ENCODE data around the gene CDH2.

CDH2 gene

DNA sequence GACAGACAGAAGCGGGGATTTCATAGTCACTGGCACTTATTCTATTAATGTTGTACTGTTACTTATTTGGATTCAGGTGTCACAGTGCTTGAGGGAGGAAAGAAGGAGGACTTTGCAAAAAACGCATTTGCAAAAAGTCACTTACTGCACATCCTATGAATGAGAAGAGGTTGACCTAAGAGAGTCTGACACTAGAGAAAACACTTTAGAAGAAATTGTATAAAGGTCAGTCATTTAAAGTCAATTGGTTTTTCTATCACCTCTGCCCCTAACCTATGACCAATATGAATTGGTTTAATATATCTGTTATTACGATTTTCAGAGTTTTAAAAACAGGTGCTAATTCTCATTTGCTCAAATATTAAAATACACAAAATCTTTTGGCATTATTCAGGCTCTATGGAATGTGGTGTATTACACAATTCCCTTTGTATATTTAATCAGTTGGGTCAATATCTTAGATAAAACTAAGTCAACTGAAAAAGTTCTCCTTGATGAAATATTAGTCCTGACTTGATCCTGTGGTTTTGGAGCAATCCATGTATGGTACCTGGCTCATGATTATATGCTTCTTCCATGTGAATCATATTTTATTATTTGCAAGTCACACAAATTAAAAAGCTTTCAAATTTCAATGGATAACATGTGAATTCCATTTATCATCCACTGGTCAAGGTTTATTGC lies 157.4 kb downstream of the CDH2 start:
- in situ Hi-C loops (cut with MboI; ENCODE audit: low pct_unique_long_range_greater_than_20kb, low sequenced_read_pairs), result no loop called here
- DNase-seq, result no peak

DNA sequence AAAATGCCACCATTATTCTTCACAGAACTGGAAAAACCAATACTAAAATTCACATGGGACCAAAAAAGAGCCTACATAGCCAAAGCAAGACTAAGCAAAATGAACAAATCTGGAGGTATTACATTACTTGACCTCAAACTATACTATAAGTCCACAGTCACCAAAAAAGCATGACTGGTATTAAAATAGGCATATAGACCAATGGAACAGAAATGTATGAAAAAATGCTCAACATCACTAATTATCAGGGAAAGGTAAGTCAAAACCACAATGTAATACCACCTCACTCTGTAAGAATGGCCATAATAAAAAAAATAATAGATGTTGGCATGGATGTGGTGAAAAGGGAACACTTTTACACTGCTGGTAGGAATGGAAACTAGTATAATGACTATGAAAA lies 158.6 kb downstream of the CDH2 start:
- in situ Hi-C loops (cut with MboI; ENCODE audit: low pct_unique_long_range_greater_than_20kb, low sequenced_read_pairs), result no loop called here
- no peak for DNase-seq

DNA sequence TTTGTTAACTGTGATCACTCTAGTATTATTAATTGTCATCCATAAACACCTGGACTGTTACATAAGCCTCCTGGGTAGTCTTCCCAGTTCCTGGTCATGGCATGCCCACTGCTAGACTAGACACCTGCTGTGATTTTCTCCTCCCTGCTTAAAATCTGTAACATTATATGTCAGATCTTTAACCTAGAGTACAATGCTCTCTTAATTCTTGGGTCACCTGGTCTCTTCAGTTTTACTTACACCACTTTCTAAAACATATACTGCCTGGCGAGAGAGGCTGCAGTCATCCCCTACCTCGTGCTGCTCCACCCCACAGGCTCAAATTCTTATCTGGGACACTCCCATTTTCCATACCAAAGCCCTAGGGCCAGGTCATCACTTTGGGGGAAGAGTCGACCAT lies 161.3 kb downstream of the CDH2 start:
- in situ Hi-C loops (cut with MboI; ENCODE audit: low pct_unique_long_range_greater_than_20kb, low sequenced_read_pairs), result no loop called here
- no peak for DNase-seq

DNA sequence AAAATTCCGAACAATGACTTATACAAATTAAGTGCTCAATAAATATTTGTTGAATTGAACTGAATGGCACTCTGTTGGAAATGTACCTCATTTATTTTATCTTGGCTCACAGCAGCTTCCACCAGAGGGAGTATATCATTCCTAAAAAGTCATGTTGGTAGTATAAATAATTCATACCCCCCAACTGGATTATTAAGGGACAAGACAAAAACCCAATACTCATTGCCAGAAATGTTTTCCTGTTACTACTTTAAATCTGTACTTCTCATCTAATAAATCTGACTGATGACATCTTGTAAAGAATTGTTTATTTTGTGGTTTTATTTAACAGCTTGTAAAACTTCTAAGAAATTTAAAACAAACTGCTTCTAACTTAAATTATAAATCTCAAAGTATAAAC lies 163.9 kb downstream of the CDH2 start:
- DNase-seq, result no peak
- in situ Hi-C loops (cut with MboI; ENCODE audit: low pct_unique_long_range_greater_than_20kb, low sequenced_read_pairs), result no loop called here

DNA sequence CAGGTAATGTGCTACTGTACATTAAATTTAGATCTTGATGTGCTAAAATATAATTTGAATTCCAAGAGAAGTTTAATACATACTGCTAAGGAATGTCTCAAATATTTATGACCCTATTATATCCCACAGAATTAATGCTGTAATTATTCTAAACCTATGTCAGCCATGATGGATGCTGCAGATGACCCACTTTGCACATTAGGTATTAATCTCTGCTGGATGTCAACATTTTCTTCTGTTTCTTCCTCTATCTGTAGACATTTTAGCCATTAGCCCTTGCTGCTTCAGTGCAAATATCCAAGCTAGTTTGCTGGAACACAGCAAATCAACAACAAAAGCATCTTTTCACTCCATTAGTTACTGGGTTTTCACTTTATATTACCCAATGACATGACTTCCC lies 164.6 kb downstream of the CDH2 start:
- DNase-seq, result no peak
- in situ Hi-C loops (cut with MboI; ENCODE audit: low pct_unique_long_range_greater_than_20kb, low sequenced_read_pairs), result no loop called here

DNA sequence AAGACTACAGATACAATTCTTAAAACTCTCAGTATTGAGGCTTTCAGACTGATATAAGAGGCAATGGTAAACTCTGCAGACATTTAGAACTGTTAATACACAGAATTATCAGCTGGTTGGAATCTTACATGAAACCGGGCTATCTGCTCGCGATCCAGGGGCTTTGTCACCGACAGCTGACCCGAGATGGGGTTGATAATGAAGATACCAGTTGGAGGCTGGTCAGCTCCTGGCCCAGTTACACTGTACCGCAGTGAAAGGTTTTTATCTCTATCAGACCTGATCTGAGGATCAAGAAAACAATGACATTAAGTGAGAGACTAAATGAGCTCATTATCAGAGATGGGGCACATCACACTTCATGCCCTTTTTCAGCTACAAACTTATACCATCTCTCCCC lies 167.3 kb downstream of the CDH2 start:
- in situ Hi-C loops (cut with MboI; ENCODE audit: low pct_unique_long_range_greater_than_20kb, low sequenced_read_pairs), result no loop called here
- no peak for DNase-seq

DNA sequence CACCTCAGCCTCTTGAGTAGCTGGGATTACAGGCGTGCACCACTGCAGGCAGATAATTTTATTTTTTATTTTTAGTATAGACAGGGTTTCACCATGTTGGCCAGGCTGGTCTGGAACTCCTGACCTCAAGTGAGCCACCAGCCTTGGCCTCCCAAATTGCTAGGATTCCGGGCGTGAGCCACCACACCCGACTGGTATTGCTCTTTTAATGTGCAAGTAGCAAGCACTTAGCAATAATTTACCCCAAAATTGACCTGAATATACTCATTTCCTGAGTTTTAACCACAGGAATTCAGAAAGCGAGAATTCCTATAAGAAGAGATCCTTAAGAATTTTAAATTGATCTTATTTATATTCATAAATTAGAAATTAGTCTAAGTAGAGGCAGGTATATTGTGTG lies 169.1 kb downstream of the CDH2 start:
- DNase-seq, result no peak
- in situ Hi-C loops (cut with MboI; ENCODE audit: low pct_unique_long_range_greater_than_20kb, low sequenced_read_pairs), result no loop called here

DNA sequence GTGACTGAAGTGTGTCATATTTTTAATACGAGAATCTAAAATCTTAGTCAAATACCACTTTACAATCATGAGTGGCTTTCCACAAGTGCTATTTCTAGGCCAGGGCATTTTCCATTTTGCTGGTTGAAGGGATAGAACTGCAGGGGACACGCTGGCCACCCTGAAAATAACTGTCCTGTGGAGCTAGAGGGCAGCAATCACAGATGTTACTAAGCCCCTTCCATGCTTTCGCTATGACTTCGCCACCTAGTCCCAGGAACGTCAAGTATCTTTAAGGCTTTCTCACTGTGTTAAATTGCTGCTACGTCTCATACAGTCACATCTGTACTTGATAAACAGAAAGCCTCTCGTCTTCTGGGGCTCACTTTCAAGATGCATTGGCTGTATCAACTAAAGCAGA lies 171.8 kb downstream of the CDH2 start:
- in situ Hi-C loops (cut with MboI; ENCODE audit: low pct_unique_long_range_greater_than_20kb, low sequenced_read_pairs), result no loop called here
- no peak for DNase-seq

DNA sequence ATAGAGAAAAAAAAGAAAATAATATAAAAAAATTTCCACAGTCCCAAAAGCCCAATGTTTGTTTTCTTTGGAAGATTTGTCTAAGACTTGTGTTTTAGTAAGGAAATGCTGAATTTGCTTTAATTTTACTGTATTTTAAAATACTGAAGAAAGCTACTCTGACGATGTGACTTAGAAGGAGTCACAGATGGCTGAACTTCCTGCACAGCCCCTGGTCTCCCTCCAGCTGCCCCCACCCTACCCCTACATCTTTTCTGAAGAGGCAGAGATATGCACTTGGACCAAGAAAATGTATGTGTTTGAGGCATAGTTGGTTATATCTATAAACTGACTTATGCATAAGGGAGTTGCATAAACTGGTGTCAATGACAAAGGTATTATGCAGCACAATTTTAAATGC lies 172.3 kb downstream of the CDH2 start:
- DNase-seq, result no peak
- in situ Hi-C loops (cut with MboI; ENCODE audit: low pct_unique_long_range_greater_than_20kb, low sequenced_read_pairs), result no loop called here

DNA sequence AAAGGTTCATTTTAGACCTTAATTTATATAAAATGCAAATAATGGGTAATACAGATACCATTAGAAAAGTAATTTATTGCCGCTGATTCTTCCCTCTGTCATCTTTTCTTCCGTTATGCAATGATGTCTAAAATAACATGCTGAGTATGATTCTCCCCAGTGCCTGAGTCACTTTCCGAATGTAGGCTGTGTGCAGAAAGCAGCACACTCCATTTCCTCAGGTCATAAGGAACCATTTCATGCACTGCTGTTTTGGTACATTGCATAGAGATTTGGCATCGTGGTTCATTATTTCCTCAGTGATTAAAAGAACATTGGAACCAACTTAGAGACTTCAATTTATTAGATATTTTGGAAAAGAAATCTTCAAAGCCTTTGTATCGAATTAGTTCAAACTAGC lies 173.5 kb downstream of the CDH2 start:
- DNase-seq, result no peak
- in situ Hi-C loops (cut with MboI; ENCODE audit: low pct_unique_long_range_greater_than_20kb, low sequenced_read_pairs), result no loop called here

DNA sequence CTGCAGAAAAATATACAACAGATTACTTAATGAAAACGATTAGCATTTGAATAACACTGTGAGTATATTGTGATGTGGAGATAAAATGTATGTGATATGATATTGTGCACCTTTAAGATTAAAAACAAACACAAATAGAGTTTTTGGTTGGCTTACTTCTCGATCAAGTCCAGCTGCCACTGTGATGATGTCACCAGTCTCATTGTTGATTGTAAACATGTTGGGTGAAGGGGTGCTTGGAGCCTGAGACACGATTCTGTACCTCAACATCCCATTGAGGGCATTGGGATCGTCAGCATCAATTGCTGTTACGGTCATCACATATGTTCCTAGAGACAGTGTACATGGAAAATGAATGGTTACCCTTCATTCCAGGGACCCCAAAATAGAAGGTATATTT lies 174.1 kb downstream of the CDH2 start:
- no peak for DNase-seq
- in situ Hi-C loops (cut with MboI; ENCODE audit: low pct_unique_long_range_greater_than_20kb, low sequenced_read_pairs), result no loop called here

DNA sequence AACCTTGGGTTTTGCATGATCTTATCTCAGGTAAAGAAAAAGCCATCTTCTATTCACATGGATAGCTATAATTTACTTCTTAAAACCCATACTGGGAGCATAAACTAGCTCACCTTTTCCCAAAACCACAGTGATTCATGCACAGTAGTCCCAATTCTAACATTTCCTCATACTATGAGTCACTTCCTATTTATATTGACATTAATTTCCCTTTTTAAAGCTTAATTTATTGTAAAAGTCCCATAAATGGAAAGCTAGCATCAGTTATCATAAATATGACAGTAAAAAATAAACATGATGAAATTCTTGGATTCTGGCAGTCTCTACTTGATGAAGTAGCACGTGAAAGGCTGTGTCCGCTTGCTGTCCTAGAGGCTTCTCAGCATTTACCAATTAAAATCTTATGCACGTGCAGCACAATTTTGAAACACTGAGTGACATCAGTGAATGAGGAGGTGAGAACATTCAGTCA lies 180.1 kb downstream of the CDH2 start:
- DNase-seq, result no peak
- in situ Hi-C loops (cut with MboI; ENCODE audit: low pct_unique_long_range_greater_than_20kb, low sequenced_read_pairs), result no loop called here

DNA sequence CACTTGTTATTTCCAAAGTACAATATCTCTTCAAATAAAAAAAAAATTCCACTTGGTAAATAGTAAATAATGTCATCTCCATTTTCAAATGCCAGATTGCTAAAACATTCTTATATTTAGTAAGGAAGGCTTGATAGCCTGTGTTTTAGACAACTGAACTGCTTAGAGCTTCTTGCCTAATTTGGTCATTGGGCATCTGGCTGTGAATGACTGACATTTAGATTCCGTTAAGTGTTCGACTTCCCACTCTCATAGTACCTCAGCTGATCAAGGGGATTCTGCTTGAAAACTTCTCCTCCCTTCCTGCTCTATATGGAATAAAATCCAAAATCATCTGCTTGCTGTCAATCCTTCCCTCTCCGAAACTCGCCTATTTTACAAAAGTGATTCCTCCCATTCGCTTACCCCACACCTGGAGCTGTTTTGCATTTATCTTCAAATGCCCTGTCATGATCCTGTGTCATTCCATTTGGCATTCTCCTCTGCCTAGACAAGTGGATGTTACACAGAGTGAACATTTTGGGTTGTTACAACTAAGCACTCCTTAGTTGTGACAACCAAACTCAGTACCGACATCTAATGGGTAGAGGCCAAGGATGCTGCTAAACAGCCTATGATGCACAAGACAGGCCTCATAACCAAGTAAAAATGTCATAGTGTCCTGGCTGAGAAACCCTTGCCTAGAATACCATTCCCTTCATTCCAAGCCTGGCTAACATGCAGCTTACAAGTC lies 181.0 kb downstream of the CDH2 start:
- in situ Hi-C loops (cut with MboI; ENCODE audit: low pct_unique_long_range_greater_than_20kb, low sequenced_read_pairs), result no loop called here
- DNase-seq, result no peak

DNA sequence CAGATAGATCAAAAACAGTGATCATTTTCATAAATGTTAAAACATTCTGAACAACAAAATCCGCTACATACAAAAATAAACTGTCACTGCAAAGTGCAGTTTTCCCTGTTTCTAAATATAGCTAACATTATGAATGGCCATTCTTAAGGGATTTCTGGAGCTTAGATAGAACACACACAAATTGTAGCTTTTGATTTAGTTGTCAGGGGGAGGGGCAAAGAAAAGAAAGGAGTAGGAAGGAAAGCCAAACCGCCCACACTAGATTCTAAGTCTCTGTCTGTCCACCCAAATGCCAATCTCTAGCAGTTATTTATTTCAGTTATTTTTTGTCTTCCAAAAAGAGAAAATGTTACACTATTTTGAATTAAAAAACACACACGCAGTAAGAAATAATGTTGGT lies 182.4 kb downstream of the CDH2 start:
- in situ Hi-C loops (cut with MboI; ENCODE audit: low pct_unique_long_range_greater_than_20kb, low sequenced_read_pairs), result no loop called here
- DNase-seq, result no peak

DNA sequence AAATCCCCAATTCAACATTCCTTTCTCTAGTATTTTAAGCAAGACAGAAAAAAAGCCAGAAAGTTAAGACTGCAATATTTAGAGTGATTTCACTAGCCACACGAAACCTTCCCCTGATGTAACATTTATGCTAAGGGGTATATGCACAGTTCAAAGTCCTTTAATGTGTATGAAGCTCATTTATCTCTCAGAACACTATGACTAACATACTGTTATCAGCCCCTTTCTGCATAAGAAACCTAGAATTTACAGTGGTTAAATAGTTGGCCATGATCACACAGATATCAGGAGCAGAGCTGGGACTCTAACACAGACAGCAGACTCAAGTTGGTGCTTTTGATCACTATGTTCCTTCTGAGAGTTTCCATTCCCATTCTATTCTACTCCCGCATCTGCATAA lies 185.5 kb downstream of the CDH2 start:
- in situ Hi-C loops (cut with MboI; ENCODE audit: low pct_unique_long_range_greater_than_20kb, low sequenced_read_pairs), result no loop called here
- DNase-seq, result no peak

DNA sequence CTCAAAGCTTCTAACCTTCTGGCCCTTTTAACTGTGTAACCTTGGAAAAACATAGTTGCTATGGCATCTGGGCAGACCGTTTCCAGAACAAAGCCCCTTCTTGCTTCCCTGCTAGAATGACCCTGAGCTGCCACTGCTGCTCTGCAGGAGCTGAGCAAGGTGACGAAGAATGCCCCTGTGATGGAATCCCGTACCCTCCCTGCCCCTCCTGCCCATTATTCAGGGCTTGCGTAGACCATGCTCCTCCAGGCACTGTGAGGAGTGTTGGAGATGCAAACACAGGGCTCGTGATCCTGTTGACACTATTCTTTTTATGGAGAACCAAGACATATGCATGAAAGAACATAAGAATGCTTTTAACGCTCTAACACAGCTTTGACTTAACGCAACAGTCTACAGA lies 191.1 kb downstream of the CDH2 start:
- in situ Hi-C loops (cut with MboI; ENCODE audit: low pct_unique_long_range_greater_than_20kb, low sequenced_read_pairs), result no loop called here
- no peak for DNase-seq

DNA sequence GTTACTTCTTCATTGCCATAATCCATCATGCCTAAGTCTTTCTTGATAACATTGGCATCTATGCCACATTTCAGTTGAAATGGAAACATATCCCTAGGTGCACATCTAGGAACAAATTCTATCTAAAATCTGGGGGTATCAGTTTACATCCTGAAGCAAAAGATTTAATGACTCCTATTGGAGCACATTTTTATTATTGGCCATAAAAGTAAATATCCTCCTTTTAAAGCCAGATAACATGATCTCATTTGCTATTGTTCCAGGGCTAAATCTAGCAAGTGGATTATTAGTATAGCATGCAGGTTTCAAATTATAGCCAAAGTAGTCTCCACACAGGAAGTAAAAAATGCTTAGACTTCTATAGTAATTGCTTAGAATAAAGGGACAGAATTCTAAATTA lies 193.2 kb downstream of the CDH2 start:
- no peak for DNase-seq
- in situ Hi-C loops (cut with MboI; ENCODE audit: low pct_unique_long_range_greater_than_20kb, low sequenced_read_pairs), result no loop called here

DNA sequence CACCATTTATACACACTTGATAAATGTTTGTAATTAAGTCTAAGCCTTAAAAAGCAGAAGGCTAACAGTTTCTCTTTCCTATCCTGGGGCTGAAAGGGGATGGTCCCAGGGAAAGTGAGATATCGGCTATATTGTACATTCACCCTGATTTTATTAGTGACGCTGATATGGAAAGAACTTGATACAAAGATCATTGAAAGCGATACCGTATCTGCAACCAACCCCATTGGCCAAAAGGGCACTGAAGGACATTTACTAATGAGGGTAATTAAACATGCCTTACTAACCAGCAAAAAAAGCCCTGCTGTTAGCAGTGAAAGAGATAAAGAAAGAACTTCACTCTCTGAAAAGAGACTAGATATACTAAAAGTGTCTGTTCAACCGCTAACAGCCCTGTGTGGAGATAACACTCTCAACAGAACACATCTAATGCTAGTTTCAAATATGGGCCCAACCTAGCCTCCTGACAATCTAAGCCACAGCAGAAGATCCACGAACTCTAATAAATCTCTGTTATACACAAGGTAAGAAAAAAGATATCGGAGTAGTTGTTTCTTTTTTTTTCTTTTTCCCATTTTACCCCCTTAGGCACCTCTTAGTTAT lies 200.0 kb downstream of the CDH2 start:
- DNase-seq, result no peak
- in situ Hi-C loops (cut with MboI; ENCODE audit: low pct_unique_long_range_greater_than_20kb, low sequenced_read_pairs), result no loop called here

DNA sequence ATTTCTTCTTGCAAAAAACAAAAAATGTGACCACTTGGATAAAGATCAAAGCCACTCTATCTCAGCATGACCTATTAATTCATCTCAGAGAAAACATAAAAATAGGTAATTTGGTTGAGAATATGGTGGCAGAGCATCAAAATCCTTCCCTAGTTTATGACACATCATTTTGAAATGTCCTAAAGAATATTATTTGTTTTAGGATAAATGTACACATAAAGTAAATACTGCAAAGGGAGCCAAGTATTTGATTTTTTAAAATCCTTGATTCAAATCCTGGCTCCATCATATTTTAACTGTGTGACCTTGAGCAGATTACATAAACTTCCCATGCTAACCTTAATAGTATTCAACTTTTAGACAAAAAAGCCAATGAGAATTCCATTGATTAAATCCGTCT lies 206.6 kb downstream of the CDH2 start:
- no peak for DNase-seq
- in situ Hi-C loops (cut with MboI; ENCODE audit: low pct_unique_long_range_greater_than_20kb, low sequenced_read_pairs), result no loop called here

DNA sequence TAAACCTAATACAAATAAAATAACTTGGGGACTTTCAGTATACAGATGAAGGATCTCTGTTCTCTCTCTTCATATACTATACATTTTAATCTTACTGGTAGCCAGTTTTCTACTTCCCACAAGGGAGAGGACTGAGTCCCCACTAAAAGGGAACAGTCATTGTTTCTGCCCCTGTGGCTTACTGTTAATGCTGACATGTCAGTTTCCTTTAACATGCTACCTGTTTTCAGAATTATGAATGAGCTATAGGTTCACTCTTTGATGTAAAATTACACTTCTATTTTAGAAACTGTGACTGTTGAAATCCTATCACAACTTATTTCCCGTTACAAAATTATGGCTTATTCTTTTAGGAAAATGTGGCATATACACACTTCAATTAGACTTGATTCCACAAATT lies 207.7 kb downstream of the CDH2 start:
- in situ Hi-C loops (cut with MboI; ENCODE audit: low pct_unique_long_range_greater_than_20kb, low sequenced_read_pairs), result no loop called here
- DNase-seq, result no peak

Data from KBM-7 (cell line).